HepG2 (cell line): ENCODE data around the gene CBLC. TPM values are rescaled to one million over a fixed set of nuclear protein-coding genes. Genes with fewer than 3 reads are reported as not detected.
"Not testable (repeated sequence)": the region's sequence is repeated elsewhere in the genome, so short reads cannot be mapped to it uniquely, and the experiment has no call there.

Experiments
- ATAC-seq: fragments of 200-7000 bp; cut with Tn5 transposase; 3 replicates; pipeline ENCODE4 v1.9.1; 2020; ENCODE audit warnings: mild to moderate bottlenecking, moderate library complexity
- BruUV-seq: library from RNA; stranded (reverse); fragments of 400-500 nt; replicated peaks from 2 replicates; lab custom pipeline; 2021; lab: Mats Ljungman, UMichigan
- CTCF ChIA-PET: fragments of 300-600 bp; formaldehyde crosslinking; extraction: SDS; loops from one replicate; lab custom pipeline; 2021; ENCODE audit warnings: low total read pairs, inconsistent platforms, low intra/inter-chr PET ratio; lab: Yijun Ruan, JAX
- POLR2A ChIA-PET: fragments of 350-600 bp; sonication (Branson Sonifier 250); formaldehyde crosslinking; loops from one replicate; lab custom pipeline; 2020; ENCODE audit warnings: antibody characterized with exemption, inconsistent platforms; lab: Yijun Ruan, JAX
- DNase-seq: peaks from one replicate; pipeline ENCODE4 v3.0.0-alpha.2; 2015; ENCODE audit warnings: low spot score
- FAIRE-seq: peaks from 3 replicates; lab custom pipeline; 2011; peaks lifted over from hg19 to GRCh38; lab: Jason Lieb, UNC
- H2AFZ ChIP-seq: one replicate; pipeline ENCODE4 v1.6.1; 2011; ENCODE audit warnings: low read length, inconsistent platforms
- H3K27ac ChIP-seq: fragments of 300-600 bp; 3 replicates; pipeline ENCODE4 v1.8.0; 2011; ENCODE audit warnings: mixed run types, mild to moderate bottlenecking, mixed read lengths, low read length, inconsistent platforms; ENCODE audit not compliant: insufficient read depth; ENCODE audit errors: extremely low read length
- H3K27me3 ChIP-seq, 2 experiments: fragments of 200-600 bp in 1 of 2; 2 replicates in 1 of 2; 3 replicates in 1 of 2; pipeline versions ENCODE4 v1.6.0 to v1.8.0; 2011; ENCODE audit warnings: low read length in 2 of 2, mild to moderate bottlenecking in 2 of 2, moderate library complexity in 2 of 2, inconsistent platforms in 1 of 2; ENCODE audit not compliant: insufficient read depth in 2 of 2, control insufficient read depth in 1 of 2
- H3K36me3 ChIP-seq, 2 experiments: fragments of 200-600 bp in 1 of 2; replicated peaks in 1 of 2; 2 replicates in 1 of 2; 3 replicates in 1 of 2; pipeline versions ENCODE4 v1.5.1 to v1.8.0; 2011; ENCODE audit warnings: low read length in 2 of 2, inconsistent platforms in 1 of 2; ENCODE audit not compliant: insufficient read depth in 2 of 2, control insufficient read depth in 1 of 2
- H3K4me1 ChIP-seq: 2 replicates; pipeline ENCODE4 v1.5.1; 2012; ENCODE audit warnings: low read length, inconsistent platforms; ENCODE audit not compliant: insufficient read depth
- H3K4me2 ChIP-seq: 2 replicates; pipeline ENCODE4 v1.6.0; 2011; ENCODE audit warnings: low read depth, low read length, inconsistent platforms
- H3K4me3 ChIP-seq, 3 experiments: fragments of 200-600 bp in 1 of 3; sonication (generic), shearing (Covaris generic) in 1 of 3; replicated peaks in 1 of 3; 2 replicates each; pipeline ENCODE4 v1.5.1; 2011 to 2016; ENCODE audit warnings: low read length in 3 of 3, inconsistent platforms in 2 of 3, low read depth in 2 of 3, mild to moderate bottlenecking in 2 of 3, control low read depth in 1 of 3, mixed read lengths in 1 of 3; ENCODE audit not compliant: insufficient read depth in 1 of 3
- H3K79me2 ChIP-seq: one replicate; pipeline ENCODE4 v1.6.1; 2011; ENCODE audit warnings: low read length, inconsistent platforms; ENCODE audit not compliant: insufficient read depth
- H3K9ac ChIP-seq: 2 replicates; pipeline ENCODE4 v1.6.0; 2011; ENCODE audit warnings: mild to moderate bottlenecking, low read depth, low read length, inconsistent platforms; ENCODE audit not compliant: insufficient read depth
- H3K9me3 ChIP-seq: 2 replicates; pipeline ENCODE4 v1.5.1; 2012; ENCODE audit warnings: mild to moderate bottlenecking, low read length
- H4K20me1 ChIP-seq: 2 replicates; pipeline ENCODE4 v1.6.0; 2011; ENCODE audit warnings: inconsistent platforms, mild to moderate bottlenecking, low read length, moderate library complexity; ENCODE audit not compliant: insufficient read depth
- CTCF ChIP-seq: sonication (generic); formaldehyde crosslinking; IDR thresholded peaks from 2 replicates; pipeline ENCODE4 v1.5.0; 2020; ENCODE audit warnings: mild to moderate bottlenecking, missing genetic modification reagents, moderate library complexity
- RELA ChIP-seq: sonication (generic); formaldehyde crosslinking; IDR thresholded peaks from 2 replicates; pipeline ENCODE4 v1.4.0; 2020; ENCODE audit warnings: missing genetic modification reagents
- REXO4 ChIP-seq: sonication (generic); formaldehyde crosslinking; IDR thresholded peaks from 2 replicates; pipeline ENCODE4 v1.8.0; 2022; ENCODE audit warnings: missing genetic modification reagents, mild to moderate bottlenecking, borderline replicate concordance
- SAP130 ChIP-seq: IDR thresholded peaks from 2 replicates; pipeline ENCODE4 v1.6.1; 2016; ENCODE audit warnings: low read depth
- STAG1 ChIP-seq: sonication (generic); formaldehyde crosslinking; IDR thresholded peaks from 2 replicates; pipeline ENCODE4 v1.4.0; 2020; ENCODE audit warnings: missing genetic modification reagents
- ZSCAN22 ChIP-seq: sonication (generic); formaldehyde crosslinking; IDR thresholded peaks from 2 replicates; pipeline ENCODE4 v1.4.0; 2020; ENCODE audit warnings: mild to moderate bottlenecking, missing genetic modification reagents
- ZSCAN25 ChIP-seq: sonication (generic); formaldehyde crosslinking; IDR thresholded peaks from 2 replicates; pipeline ENCODE4 v1.8.0; 2022; ENCODE audit warnings: mild to moderate bottlenecking, missing genetic modification reagents
- WGBS: methylation state at CpG from one replicate; pipeline ENCODE4 v1.1.6; 2017; ENCODE audit warnings: low lambda C conversion rate; 5-methylcytosine and 5-hydroxymethylcytosine counted together
- in situ Hi-C: cut with HindIII; loops from 2 replicates; pipeline ENCODE4 v1.10.0; 2017; ENCODE audit warnings: low pct_unique_long_range_greater_than_20kb; ENCODE audit not compliant: extremely low pct_ligation_motif_present
- intact Hi-C: fragments of 100-400 bp; cut with micrococcal nuclease; formaldehyde crosslinking; loops from one replicate; pipeline ENCODE4 v1.10.0; 2022; ENCODE audit not compliant: unreplicated experiment
- polyA plus RNA-seq, 8 experiments: library from polyadenylated mRNA; depleted of rRNA in 3 of 8; stranded (reverse) in 7 of 8; unstranded in 1 of 8; fragments of >200 nt; fragmentation: Illumina TruSeq in 4 of 8; extraction: Trizol in 4 of 8; gene quantifications; 2 replicates each; pipeline versions ENCODE4 v1.2.1 to v1.2.3, GENCODE V29; 2011 to 2016; ENCODE audit warnings: low read depth in 4 of 8, missing spikeins in 1 of 8, mixed read lengths in 1 of 8; ENCODE audit not compliant: insufficient read depth in 1 of 8
- total RNA-seq, 5 experiments: library from RNA; depleted of rRNA; stranded (reverse); fragments of >200 nt; fragmentation: Illumina TruSeq; extraction: Trizol; gene quantifications; 2 replicates each; pipeline ENCODE4 v1.2.3, GENCODE V29; 2016; ENCODE audit warnings: low read depth in 1 of 5

CBLC gene
- total and polyA plus RNA-seq, 2 of the 13 experiments (the other 11 are each of a cell fraction or from before 2014, with no cell fraction given) = 1.8 to 2.6 TPM

GRCh38 chr19:44779150-44779549, 1.5 kb downstream of the CBLC start (continued):
- no peak for TF ChIP-seq RELA (CRISPR knock-in tag)

GRCh38 chr19:44781694-44782093, 4.0 kb downstream of the CBLC start:
- WGBS = 79% methylated on average over 2 of the region's 2 CpGs
- H3K36me3 ChIP-seq = not testable (repeated sequence)
- TF ChIP-seq ZSCAN22 (CRISPR knock-in tag) = peak; percentile 90
- TF ChIP-seq, all 625 proteins: peak for 1; not testable (repeated sequence) for 624

GRCh38 chr19:44782729-44783128, 5.0 kb downstream of the CBLC start:
- no peak overlapping the region for H3K4me3 ChIP-seq
- FAIRE-seq = peak; percentile 18
- CTCF ChIA-PET = interaction anchor here (3.1 kb wide), 1 partner anchor 62 kb away, joined by 50 read pairs; the partner anchor contains the start of gene NECTIN2
- 52% methylated on average over 4 of the region's 5 CpGs for WGBS
- no peaks in the 10 kb centered on the region for H3K36me3 ChIP-seq
- H4K20me1 ChIP-seq = no peaks in the 10 kb centered on the region
- no peak overlapping the region for H2AFZ ChIP-seq
- in situ Hi-C loops = no loop called here
- 0 out of 3 replicates have a peak, but pooled peaks have one; percentile 28 for ATAC-seq
- no peak for DNase-seq
- H3K9ac ChIP-seq = no peak overlapping the region
- H3K4me1 ChIP-seq = peaks cover 23% of the 10 kb centered on the region
- BruUV-seq = no TSS peak
- intact Hi-C loops = no loop called here
- TF ChIP-seq REXO4 (no peak), CTCF (CRISPR knock-in tag) (peak; percentile 23), STAG1 (peak; percentile 37), SAP130 (CRISPR knock-in tag) (no peak), ZSCAN25 (0 out of 2 replicates have a peak, but pooled peaks have one; percentile 36)
- POLR2A ChIA-PET = interaction anchor here (1.0 to 3.3 kb wide), 3 partner anchors 14 to 63 kb away, joined by 3 to 16 read pairs (median 4); partner anchors contain the start of gene NECTIN2
- no peaks in the 10 kb centered on the region for H3K27me3 ChIP-seq
- H3K79me2 ChIP-seq = no peaks in the 10 kb centered on the region
- H3K27ac ChIP-seq = peak overlapping the region; percentile 17
- peak overlapping the region; percentile 12; the same call in 1 of the 2 replicates for H3K4me2 ChIP-seq
- H3K9me3 ChIP-seq = no peaks in the 10 kb centered on the region

More at GRCh38 chr19:44781694-44782093, 4.0 kb downstream of the CBLC start:
- H3K27ac ChIP-seq, H3K4me2 ChIP-seq, H3K27me3 ChIP-seq, H2AFZ ChIP-seq, H3K9ac ChIP-seq, BruUV-seq, H3K79me2 ChIP-seq, H3K4me3 ChIP-seq, H3K9me3 ChIP-seq, in situ Hi-C loops, DNase-seq, CTCF ChIA-PET, H4K20me1 ChIP-seq, ATAC-seq, intact Hi-C loops, FAIRE-seq: not testable (repeated sequence)
- POLR2A ChIA-PET = interaction anchor here (1.7 to 3.3 kb wide), 2 partner anchors 26 to 64 kb away, joined by 4 to 16 read pairs; partner anchors contain the start of gene NECTIN2
- H3K4me1 ChIP-seq = peaks cover 31% of the 10 kb centered on the region
